8988T (cell line): Measurements from ENCODE around the gene PHF14.

ENCODE experiments used
- DNase-seq: peaks from one replicate; pipeline ENCODE4 v3.0.0; 2011

PHF14 gene

GRCh38 chr7:11213266-11213665 lies 239.6 kb downstream of the PHF14 start:
- DNase-seq, result no peak

- no peak for DNase-seq
These were observed 242.6 kb downstream of the PHF14 start for GRCh38 chr7:11216276-11216675.

- no peak for DNase-seq
These were observed 244.3 kb downstream of the PHF14 start for GRCh38 chr7:11217848-11218565.
